NCI-H187 (cell line): ENCODE results near the gene TNIP1.
A peak's percentile ranks its signal among the peaks of the same experiment; 100 is the strongest.

Experiments used
- DNase-seq, 2 experiments: peaks; one replicate each; lab custom pipeline; 2025; lab: John Stamatoyannopoulos, UW

The TNIP1 gene

DNA sequence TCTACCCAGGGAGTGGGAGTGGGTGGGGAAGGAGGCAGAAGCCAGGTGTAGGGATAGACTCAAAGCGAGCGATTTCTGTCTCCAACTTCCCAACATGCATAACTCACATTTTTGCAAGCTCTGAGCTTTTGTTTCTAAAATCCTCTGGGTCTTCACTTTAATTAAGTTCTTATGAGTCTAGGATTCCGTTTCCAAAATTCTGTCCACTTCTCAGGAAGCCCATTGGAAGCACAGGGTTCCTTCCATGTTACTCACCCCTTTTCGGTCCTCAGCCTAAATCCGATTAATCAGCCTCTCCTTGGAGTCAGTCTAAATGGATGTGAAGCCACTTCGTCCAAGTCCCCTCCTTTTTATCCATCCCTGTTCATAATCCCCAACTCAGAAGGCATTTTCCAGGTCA is 59.1 kb downstream of the TNIP1 start:
- DNase-seq: no peak

- DNase-seq: peak in 1 of 2 experiments; percentile 11
Measured at GRCh38 chr5:151020304-151021110, 60.3 kb downstream of the TNIP1 start, which contains the start of gene GPX3. TSS of gene GPX3 (plus strand) at chr5:151020591. CDS start at chr5:151020655, 64 bp downstream.

DNA sequence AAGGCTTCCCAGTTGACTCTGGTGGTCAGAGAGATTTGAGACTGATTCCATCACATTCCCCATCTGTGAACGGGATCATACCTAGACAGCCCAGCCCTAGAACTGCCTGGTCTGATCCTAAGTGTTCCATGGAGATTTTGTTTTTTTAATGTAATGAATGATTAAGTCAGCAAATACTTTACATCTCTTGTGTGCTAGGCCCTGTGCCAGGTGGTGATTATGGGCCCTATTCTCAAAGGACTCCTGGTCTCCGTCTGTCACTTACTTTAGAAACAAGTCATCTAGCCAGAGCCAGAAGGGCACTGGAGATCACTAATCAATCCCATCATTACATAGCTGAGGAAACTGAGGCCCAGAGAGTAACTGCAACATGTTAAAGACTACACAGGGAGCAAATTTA is 61.5 kb downstream of the TNIP1 start:
- no peak for DNase-seq

DNA sequence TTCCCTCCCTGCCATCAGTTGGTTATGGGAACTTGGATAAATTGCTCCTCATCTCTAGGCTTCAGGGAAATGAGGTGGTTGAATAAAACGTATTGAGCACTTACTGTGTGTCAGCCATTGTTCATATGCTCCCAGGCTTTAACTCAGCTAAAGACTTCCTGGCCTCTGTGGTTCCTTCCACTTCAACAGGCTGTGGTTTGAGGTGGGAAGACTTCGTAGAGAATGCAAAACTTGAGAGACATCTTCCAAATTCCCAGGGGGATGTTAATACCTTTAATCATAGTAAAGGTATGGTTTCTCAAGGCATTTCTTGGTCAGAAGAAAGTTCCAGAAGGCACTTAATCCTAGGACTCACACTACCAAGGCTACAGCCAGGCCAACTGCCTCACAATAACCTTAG is 62.0 kb downstream of the TNIP1 start:
- DNase-seq: no peak

- DNase-seq: no peak
Measured at GRCh38 chr5:151017897-151018296, 62.9 kb downstream of the TNIP1 start.

- DNase-seq: no peak
Measured at GRCh38 chr5:151016700-151017099, 64.1 kb downstream of the TNIP1 start.

- no peak for DNase-seq
Measured at GRCh38 chr5:151015974-151016587, 64.8 kb downstream of the TNIP1 start.

- DNase-seq: no peak
Measured at GRCh38 chr5:151014680-151015343, 66.0 kb downstream of the TNIP1 start.

GRCh38 chr5:151012862-151013261 is 68.0 kb downstream of the TNIP1 start:
- no peak for DNase-seq

DNA sequence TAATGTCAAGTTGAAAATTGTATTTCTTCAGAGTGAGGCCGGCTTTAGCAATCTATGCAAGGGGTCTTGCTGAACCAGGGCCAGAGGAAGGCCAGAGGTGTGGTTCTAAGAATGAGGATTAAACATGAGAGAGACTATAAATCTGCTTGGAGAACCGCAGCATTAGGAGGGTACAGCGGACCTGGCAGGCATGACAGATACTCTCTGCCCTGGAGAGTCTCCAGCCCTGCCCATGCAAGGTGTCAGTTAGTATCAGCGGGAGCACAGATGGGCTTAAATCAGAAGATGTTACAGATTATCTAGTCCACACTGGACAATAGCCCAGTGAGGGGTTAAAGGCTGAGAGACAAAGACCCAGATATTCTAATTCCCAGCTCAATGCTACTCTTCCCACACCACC is 71.9 kb downstream of the TNIP1 start:
- no peak for DNase-seq

DNA sequence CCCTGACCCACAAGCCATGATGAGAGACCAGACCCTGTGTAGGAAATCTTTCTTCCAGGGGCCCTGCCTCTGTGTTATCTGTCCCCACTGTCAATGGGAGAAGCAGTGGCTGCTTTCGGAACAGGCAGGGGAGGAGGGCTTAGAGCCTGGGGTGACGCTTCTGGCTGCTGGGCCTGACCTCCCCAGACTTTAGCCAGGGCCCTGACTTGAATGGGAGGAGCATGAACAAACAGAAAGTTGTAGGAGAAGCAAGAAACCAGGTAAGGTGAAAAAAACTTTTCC is 72.7 kb downstream of the TNIP1 start:
- DNase-seq: no peak

- DNase-seq: no peak
Measured at GRCh38 chr5:151007430-151008209, 73.2 kb downstream of the TNIP1 start.

DNA sequence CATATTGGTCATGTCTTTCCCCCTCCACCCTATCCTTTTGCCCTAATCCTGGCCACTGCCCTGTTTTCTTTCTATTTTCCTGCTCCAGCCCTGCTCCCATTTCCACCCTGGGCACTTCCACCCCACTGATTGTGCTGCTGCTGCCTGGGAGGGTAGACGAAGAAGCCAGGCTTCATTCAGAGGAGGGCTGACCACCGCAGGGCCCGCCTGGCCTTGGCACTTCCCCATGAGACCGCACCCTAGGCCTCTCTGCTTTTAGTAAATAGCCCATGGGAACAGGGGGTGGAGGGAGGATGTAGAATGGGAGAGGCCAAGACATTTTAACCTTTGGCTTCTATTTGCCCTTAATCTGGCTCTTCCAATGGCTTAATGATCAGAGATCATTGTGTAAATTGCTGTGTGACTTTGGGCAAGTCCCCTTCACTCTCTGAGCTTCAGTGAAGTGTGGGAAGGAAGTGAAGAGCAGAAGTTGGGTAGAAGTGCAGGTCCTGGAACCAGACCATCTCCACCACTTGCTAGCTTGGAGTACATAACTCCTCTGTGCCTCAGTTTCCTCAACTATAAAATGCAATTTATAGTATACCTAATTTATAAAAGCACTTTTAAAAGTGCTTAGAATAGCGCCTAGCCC is 74.0 kb downstream of the TNIP1 start:
- DNase-seq: no peak

DNA sequence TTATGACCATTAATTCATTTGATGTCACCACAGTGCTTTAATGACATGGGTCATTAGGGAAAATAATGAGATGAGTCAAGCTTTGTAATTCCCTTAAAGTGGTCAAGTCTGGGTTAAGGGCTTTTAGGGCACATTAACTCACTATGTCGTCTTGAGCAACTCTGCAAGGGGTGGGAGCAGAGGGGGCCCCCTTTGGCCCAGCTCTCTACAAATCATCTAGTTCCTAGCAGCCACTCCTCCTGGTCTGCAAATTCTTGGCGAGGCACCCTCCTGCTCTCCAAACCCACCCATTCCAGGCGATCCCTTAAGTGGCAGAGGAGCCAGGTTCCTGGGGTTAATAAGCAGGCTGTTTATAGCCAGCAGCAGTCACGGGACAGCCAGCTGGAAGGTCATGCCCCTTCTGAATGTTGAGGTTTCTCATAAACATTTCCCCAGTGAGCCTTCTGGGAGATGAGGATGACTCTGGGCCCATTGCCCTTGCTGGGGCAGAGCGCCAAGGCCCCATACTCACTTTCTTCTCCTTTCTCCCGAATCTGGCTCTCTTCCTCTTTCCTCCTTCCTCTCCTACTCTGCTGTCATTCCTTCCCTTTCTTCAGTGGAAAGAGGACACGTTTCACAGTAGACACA is 74.8 kb downstream of the TNIP1 start:
- no peak for DNase-seq

DNA sequence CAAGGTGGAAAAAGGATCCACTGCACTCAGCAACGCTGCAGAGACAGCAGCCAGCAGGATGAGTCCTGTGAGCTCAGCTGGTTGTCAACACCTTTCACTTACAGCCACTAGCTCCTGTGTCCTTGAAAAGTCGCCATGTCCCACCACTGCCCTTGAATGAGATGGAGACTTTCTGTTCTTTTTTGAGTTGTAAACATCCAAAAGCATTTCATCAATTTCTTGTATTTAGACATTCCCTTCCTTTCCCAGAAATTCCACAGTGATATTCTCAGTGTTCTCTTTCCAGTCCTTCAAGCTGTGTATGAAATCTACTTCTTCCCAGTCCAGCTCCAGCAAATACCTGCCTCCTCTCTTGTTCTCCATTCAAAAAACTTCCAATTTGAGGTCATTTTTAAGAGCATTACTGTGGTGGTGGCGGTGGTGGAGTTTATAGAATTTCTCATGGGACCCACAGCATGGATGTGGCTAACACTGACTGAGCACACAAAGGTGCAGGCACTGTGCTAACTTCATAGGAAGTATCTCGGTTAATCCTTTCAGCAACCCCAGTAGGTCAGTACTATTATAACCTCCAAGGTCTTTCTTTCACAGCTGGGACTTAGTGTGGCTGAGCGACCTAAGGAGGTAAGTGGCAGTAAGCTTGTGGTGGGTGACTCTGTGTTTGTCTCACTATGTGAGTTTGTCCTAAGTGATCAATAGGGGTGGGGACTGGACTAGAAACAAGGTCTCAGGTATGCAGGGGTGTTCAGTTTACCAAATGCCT is 75.5 kb downstream of the TNIP1 start:
- DNase-seq: no peak

DNA sequence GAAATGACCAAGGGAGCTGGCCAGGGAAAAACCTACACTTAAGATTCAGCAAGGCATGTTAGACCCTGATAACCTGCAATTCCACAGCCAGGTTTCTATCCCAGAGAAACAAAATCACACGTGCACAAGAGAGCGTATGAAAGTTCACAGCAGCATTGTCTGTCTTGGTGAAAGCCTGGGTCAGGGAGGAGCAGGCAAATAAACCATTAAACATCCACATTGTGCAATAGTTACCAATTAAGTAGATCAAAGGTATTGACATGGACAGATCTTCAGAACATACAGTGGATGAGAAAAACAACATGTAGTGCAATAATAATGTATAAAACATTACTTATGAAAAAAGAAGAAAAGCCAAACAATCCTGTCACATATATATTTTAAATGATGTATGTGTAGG is 76.3 kb downstream of the TNIP1 start:
- DNase-seq: no peak

- no peak for DNase-seq
Measured at GRCh38 chr5:151003503-151003860, 77.4 kb downstream of the TNIP1 start.

DNA sequence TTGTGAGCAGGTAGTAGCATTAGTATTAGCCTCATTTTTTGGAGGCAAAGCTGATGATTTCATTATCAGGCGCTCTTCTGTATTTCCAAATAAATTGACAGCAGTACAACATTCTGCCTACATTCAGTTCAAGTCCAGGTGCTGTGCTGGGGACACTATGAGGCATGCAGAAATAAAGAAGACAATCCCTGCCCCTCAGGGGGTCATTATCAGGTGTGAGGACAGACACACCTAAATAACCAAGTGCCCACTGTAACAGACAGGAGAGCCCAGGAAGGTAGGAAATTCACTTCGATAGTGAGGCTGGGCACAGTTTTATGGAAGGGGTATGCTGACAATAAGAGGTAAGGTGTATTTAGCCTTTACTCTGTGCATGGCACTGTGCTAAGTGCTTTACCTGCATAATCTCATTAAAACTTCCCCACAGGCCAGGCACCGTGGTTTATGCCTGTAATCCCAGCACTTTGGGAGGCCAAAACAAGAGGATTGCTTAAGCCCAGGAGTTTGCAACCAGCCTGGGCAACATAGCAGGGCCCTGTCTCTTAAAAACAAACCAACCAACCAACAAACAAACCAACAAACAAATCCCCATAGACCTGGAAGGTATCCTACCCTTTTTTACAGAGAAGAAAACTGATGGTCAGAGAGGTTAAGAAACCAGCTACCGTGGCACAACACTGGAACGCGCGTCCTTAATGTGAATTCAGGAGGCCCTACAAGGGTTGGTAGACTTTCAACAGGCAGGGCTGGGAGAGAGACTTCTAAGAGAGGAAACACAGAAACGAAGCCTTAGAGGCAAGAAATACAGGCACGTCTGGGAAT is 77.9 kb downstream of the TNIP1 start:
- no peak for DNase-seq

GRCh38 chr5:151002250-151002649 is 78.6 kb downstream of the TNIP1 start:
- no peak for DNase-seq

- DNase-seq: no peak
Measured at GRCh38 chr5:151001436-151001835, 79.4 kb downstream of the TNIP1 start.
